ENCODE measurements around the gene CEP126. TPM values are rescaled to one million over a fixed set of nuclear protein-coding genes. Genes with fewer than 3 reads are reported as not detected.
"Not testable (repeated sequence)": the region's sequence is repeated elsewhere in the genome, so short reads cannot be mapped to it uniquely, and the experiment has no call there.

Gene CEP126
- total RNA-seq, 1 donor from 2014 or later: 1.0 TPM

GRCh38 chr11:101923554-101923953 is 8.7 kb downstream of the CEP126 start:
- no peak for ATAC-seq

GRCh38 chr11:101929294-101929915 is 14.6 kb downstream of the CEP126 start:
- intact Hi-C loops (cut with micrococcal nuclease): no loop called here
- ATAC-seq: no peak

More at GRCh38 chr11:101923554-101923953, 8.7 kb downstream of the CEP126 start:
- intact Hi-C loops (cut with micrococcal nuclease): no loop called here
- DNase-seq: no peak

GRCh38 chr11:101931692-101932091 is 16.9 kb downstream of the CEP126 start:
- ATAC-seq: no peak
- intact Hi-C loops (cut with micrococcal nuclease): no loop called here
- no peak for DNase-seq

More at GRCh38 chr11:101929294-101929915, 14.6 kb downstream of the CEP126 start:
- DNase-seq: no peak

- ATAC-seq (no peak), DNase-seq (no peak)
- intact Hi-C loops (cut with micrococcal nuclease): no loop called here
Measured at GRCh38 chr11:101940901-101941520, 26.2 kb downstream of the CEP126 start.

- DNase-seq (no peak), ATAC-seq (no peak)
- intact Hi-C loops (cut with micrococcal nuclease): no loop called here
Measured at GRCh38 chr11:101944923-101945322, 30.1 kb downstream of the CEP126 start.

- DNase-seq (no peak), ATAC-seq (no peak)
- intact Hi-C loops (cut with micrococcal nuclease): no loop called here
Measured at GRCh38 chr11:101945448-101945847, 30.6 kb downstream of the CEP126 start.

- ATAC-seq (no peak), DNase-seq (no peak)
- intact Hi-C loops (cut with micrococcal nuclease): no loop called here
Measured at GRCh38 chr11:101949680-101950220, 34.9 kb downstream of the CEP126 start.

GRCh38 chr11:101955278-101955677 is 40.5 kb downstream of the CEP126 start:
- no peak for ATAC-seq
- no peak for DNase-seq
- intact Hi-C loops (cut with micrococcal nuclease): no loop called here

GRCh38 chr11:101955701-101956100 is 40.9 kb downstream of the CEP126 start:
- no peak for DNase-seq
- intact Hi-C loops (cut with micrococcal nuclease): no loop called here

GRCh38 chr11:101960231-101960630 is 45.4 kb downstream of the CEP126 start:
- no peak for DNase-seq
- ATAC-seq: no peak
- intact Hi-C loops (cut with micrococcal nuclease): no loop called here

More at GRCh38 chr11:101955701-101956100, 40.9 kb downstream of the CEP126 start:
- ATAC-seq: no peak

GRCh38 chr11:101964200-101964599 is 49.4 kb downstream of the CEP126 start:
- intact Hi-C loops (cut with micrococcal nuclease); DNase-seq; ATAC-seq: not testable (repeated sequence)

- DNase-seq (no peak), ATAC-seq (no peak)
- intact Hi-C loops (cut with micrococcal nuclease): no loop called here
Measured at GRCh38 chr11:101974255-101974654, 59.4 kb downstream of the CEP126 start.

- ATAC-seq: no peak
- intact Hi-C loops (cut with micrococcal nuclease): no loop called here
Measured at GRCh38 chr11:101974771-101975170, 60.0 kb downstream of the CEP126 start.

GRCh38 chr11:101975734-101976133 is 60.9 kb downstream of the CEP126 start:
- no peak for ATAC-seq
- intact Hi-C loops (cut with micrococcal nuclease): no loop called here

More at GRCh38 chr11:101974771-101975170, 60.0 kb downstream of the CEP126 start:
- DNase-seq: no peak

GRCh38 chr11:101987370-101987769 is 72.6 kb downstream of the CEP126 start:
- no peak for DNase-seq
- no peak for ATAC-seq
- intact Hi-C loops (cut with micrococcal nuclease): no loop called here

More at GRCh38 chr11:101975734-101976133, 60.9 kb downstream of the CEP126 start:
- no peak for DNase-seq

GRCh38 chr11:101993172-101993571 is 78.4 kb downstream of the CEP126 start:
- DNase-seq (no peak), ATAC-seq (no peak)
- intact Hi-C loops (cut with micrococcal nuclease): no loop called here

- ATAC-seq; DNase-seq; intact Hi-C loops (cut with micrococcal nuclease): not testable (repeated sequence)
Measured at GRCh38 chr11:101994052-101994469, 79.3 kb downstream of the CEP126 start.

GRCh38 chr11:101996111-101996510 is 81.3 kb downstream of the CEP126 start:
- DNase-seq (no peak), ATAC-seq (no peak)
- intact Hi-C loops (cut with micrococcal nuclease): no loop called here

- intact Hi-C loops (cut with micrococcal nuclease): no loop called here
- no peak for DNase-seq
- no peak for ATAC-seq
Measured at GRCh38 chr11:102001657-102002338, 87.0 kb downstream of the CEP126 start.

- intact Hi-C loops (cut with micrococcal nuclease): no loop called here
- ATAC-seq (no peak), DNase-seq (no peak)
Measured at GRCh38 chr11:102004220-102004619, 89.4 kb downstream of the CEP126 start.

Data from left ventricle myocardium superior (tissue), 1 donor.